ENCODE measurements around the gene NCOA3.
"Not testable (repeated sequence)": the region's sequence is repeated elsewhere in the genome, so short reads cannot be mapped to it uniquely, and the experiment has no call there.

Gene NCOA3

GRCh38 chr20:47461120-47461685, 40.5 kb upstream of the NCOA3 start:
- Histone ChIP-seq H3K4me1 (ENCODE audit: control insufficient read depth, low read length) (peaks cover 49% of the 10 kb centered on the region), H3K36me3 (ENCODE audit: control insufficient read depth, low read length) (no peaks in the 10 kb centered on the region), H4K20me1 (ENCODE audit: control insufficient read depth, insufficient read depth, low read depth, low read length) (no peaks in the 10 kb centered on the region), H3K4me3 (ENCODE audit: low read length) (no peak overlapping the region), H3K27me3 (ENCODE audit: control insufficient read depth, low read length) (no peaks in the 10 kb centered on the region), H3K27ac (ENCODE audit: low read depth, low read length) (no peak overlapping the region), H3K4me2 (ENCODE audit: low read length) (no peak overlapping the region), H3K9me3 (ENCODE audit: control insufficient read depth, insufficient read depth, low read length) (no peaks in the 10 kb centered on the region), H3F3A (ENCODE audit: control insufficient read depth, insufficient read depth) (peaks cover 22% of the 10 kb centered on the region), H3K79me2 (ENCODE audit: control insufficient read depth, low read length) (no peaks in the 10 kb centered on the region), H3K9me2 (replicated peaks; ENCODE audit: control insufficient read depth, low read length) (no peaks in the 10 kb centered on the region)
- no peak for TF ChIP-seq EZH2phosphoT487 (IDR thresholded peaks at IDR 0.05; ENCODE audit: borderline replicate concordance, low read length)

- not testable (repeated sequence) for H3K27me3 ChIP-seq (ENCODE audit: control insufficient read depth, low read length); H3K9me2 ChIP-seq (replicated peaks; ENCODE audit: control insufficient read depth, low read length); H3K36me3 ChIP-seq (ENCODE audit: control insufficient read depth, low read length); H3K79me2 ChIP-seq (ENCODE audit: control insufficient read depth, low read length); H3K4me2 ChIP-seq (ENCODE audit: low read length); H3K9me3 ChIP-seq (ENCODE audit: control insufficient read depth, insufficient read depth, low read length); H3K27ac ChIP-seq (ENCODE audit: low read depth, low read length); H3K4me3 ChIP-seq (ENCODE audit: low read length); H4K20me1 ChIP-seq (ENCODE audit: control insufficient read depth, insufficient read depth, low read depth, low read length)
- Histone ChIP-seq H3F3A (ENCODE audit: control insufficient read depth, insufficient read depth) (peaks cover 25% of the 10 kb centered on the region), H3K4me1 (ENCODE audit: control insufficient read depth, low read length) (peaks cover 51% of the 10 kb centered on the region)
These were observed 39.8 kb upstream of the NCOA3 start for GRCh38 chr20:47461906-47462305.

GRCh38 chr20:47464380-47465101, 37.1 kb upstream of the NCOA3 start:
- H3K36me3 ChIP-seq (ENCODE audit: control insufficient read depth, low read length) = no peaks in the 10 kb centered on the region
- no peaks in the 10 kb centered on the region for H3K9me3 ChIP-seq (ENCODE audit: control insufficient read depth, insufficient read depth, low read length)
- H3F3A ChIP-seq (ENCODE audit: control insufficient read depth, insufficient read depth) = peaks cover 42% of the 10 kb centered on the region
- no peaks in the 10 kb centered on the region for H3K9me2 ChIP-seq (replicated peaks; ENCODE audit: control insufficient read depth, low read length)
- H4K20me1 ChIP-seq (ENCODE audit: control insufficient read depth, insufficient read depth, low read depth, low read length) = no peaks in the 10 kb centered on the region
- no peak overlapping the region for H3K4me2 ChIP-seq (ENCODE audit: low read length)
- H3K4me3 ChIP-seq (ENCODE audit: low read length) = no peak overlapping the region
- H3K27me3 ChIP-seq (ENCODE audit: control insufficient read depth, low read length) = no peaks in the 10 kb centered on the region
- no peak overlapping the region for H3K27ac ChIP-seq (ENCODE audit: low read depth, low read length)
- H3K4me1 ChIP-seq (ENCODE audit: control insufficient read depth, low read length) = peaks cover 62% of the 10 kb centered on the region
- peaks cover 2% of the 10 kb centered on the region for H3K79me2 ChIP-seq (ENCODE audit: control insufficient read depth, low read length)
- no peak for TF ChIP-seq CTCF (IDR thresholded peaks at IDR 0.05; ENCODE audit: low read depth, low read length, poor library complexity, severe bottlenecking)
- no peak for TF ChIP-seq EZH2phosphoT487 (IDR thresholded peaks at IDR 0.05; ENCODE audit: borderline replicate concordance, low read length)

- Histone ChIP-seq H3K27me3 (ENCODE audit: control insufficient read depth, low read length) (no peaks in the 10 kb centered on the region), H3K79me2 (ENCODE audit: control insufficient read depth, low read length) (peaks cover 11% of the 10 kb centered on the region), H3K4me3 (ENCODE audit: low read length) (no peak overlapping the region), H3F3A (ENCODE audit: control insufficient read depth, insufficient read depth) (peaks cover 47% of the 10 kb centered on the region), H4K20me1 (ENCODE audit: control insufficient read depth, insufficient read depth, low read depth, low read length) (no peaks in the 10 kb centered on the region), H3K9me3 (ENCODE audit: control insufficient read depth, insufficient read depth, low read length) (no peaks in the 10 kb centered on the region), H3K27ac (ENCODE audit: low read depth, low read length) (peak overlapping the region; percentile 98), H3K4me1 (ENCODE audit: control insufficient read depth, low read length) (peaks cover 71% of the 10 kb centered on the region), H3K36me3 (ENCODE audit: control insufficient read depth, low read length) (no peaks in the 10 kb centered on the region), H3K9me2 (replicated peaks; ENCODE audit: control insufficient read depth, low read length) (no peaks in the 10 kb centered on the region), H3K4me2 (ENCODE audit: low read length) (no peak overlapping the region)
- TF ChIP-seq CTCF (IDR thresholded peaks at IDR 0.05; ENCODE audit: low read depth, low read length, poor library complexity, severe bottlenecking) (no peak), EZH2phosphoT487 (IDR thresholded peaks at IDR 0.05; ENCODE audit: borderline replicate concordance, low read length) (no peak)
These were observed 36.2 kb upstream of the NCOA3 start for GRCh38 chr20:47465335-47466090.
